GM21717 (cell line): ENCODE results near the gene GON4L.
"Not testable (repeated sequence)": the region's sequence is repeated elsewhere in the genome, so short reads cannot be mapped to it uniquely, and the experiment has no call there.

Experiments used
- ATAC-seq: cut with Tn5 transposase; IDR thresholded peaks from one replicate; pipeline ENCODE4 v1.9.1; 2021; ENCODE audit warnings: mild to moderate bottlenecking, moderate library complexity; ENCODE audit not compliant: unreplicated experiment

Gene GON4L

GRCh38 chr1:155759966-155760630 is 96.9 kb downstream of the GON4L start:
- no peak for ATAC-seq

GRCh38 chr1:155759017-155759416 is 98.0 kb downstream of the GON4L start:
- ATAC-seq, result not testable (repeated sequence)

GRCh38 chr1:155748141-155748540 is 108.9 kb downstream of the GON4L start:
- ATAC-seq, result not testable (repeated sequence)

GRCh38 chr1:155747586-155747985 is 109.4 kb downstream of the GON4L start:
- not testable (repeated sequence) for ATAC-seq

- ATAC-seq, result peak; percentile 84
Observed at GRCh38 chr1:155745284-155746228, 111.5 kb downstream of the GON4L start.

GRCh38 chr1:155744711-155745283 is 112.2 kb downstream of the GON4L start:
- ATAC-seq, result no peak

- no peak for ATAC-seq
Observed at GRCh38 chr1:155741908-155742307, 115.1 kb downstream of the GON4L start.

- no peak for ATAC-seq
Observed at GRCh38 chr1:155740995-155741394, 116.0 kb downstream of the GON4L start.

GRCh38 chr1:155729031-155729898 is 127.7 kb downstream of the GON4L start:
- ATAC-seq, result no peak

- no peak for ATAC-seq
Observed at GRCh38 chr1:155725142-155725541, 131.9 kb downstream of the GON4L start.

GRCh38 chr1:155719703-155720102 is 137.3 kb downstream of the GON4L start:
- no peak for ATAC-seq

- ATAC-seq, result not testable (repeated sequence)
Observed at GRCh38 chr1:155718524-155719115, 138.4 kb downstream of the GON4L start.

GRCh38 chr1:155717041-155717440 is 140.0 kb downstream of the GON4L start:
- ATAC-seq, result peak; percentile 69

- ATAC-seq, result no peak
Observed at GRCh38 chr1:155715777-155716176, 141.2 kb downstream of the GON4L start.

- ATAC-seq, result not testable (repeated sequence)
Observed at GRCh38 chr1:155715056-155715455, 142.0 kb downstream of the GON4L start.

- ATAC-seq, result no peak
Observed at GRCh38 chr1:155713075-155713474, 143.9 kb downstream of the GON4L start.

- ATAC-seq, result not testable (repeated sequence)
Observed at GRCh38 chr1:155712636-155713035, 144.4 kb downstream of the GON4L start.

- not testable (repeated sequence) for ATAC-seq
Observed at GRCh38 chr1:155711457-155711856, 145.6 kb downstream of the GON4L start.

GRCh38 chr1:155709391-155709790 is 147.6 kb downstream of the GON4L start:
- ATAC-seq, result no peak

GRCh38 chr1:155706139-155706538 is 150.9 kb downstream of the GON4L start:
- no peak for ATAC-seq
